ENCODE data around the gene MT2A.

Gene MT2A

GRCh38 chr16:56657555-56658326, 49.4 kb downstream of the MT2A start, which contains the start of gene MT1F:
MT1F (plus strand) TSS chr16:56657959; CDS start chr16:56658059, 100 bp downstream.
- FAIRE-seq (no peak), DNase-seq (ENCODE audit: insufficient read length, low spot score) (peak; percentile 26)
- no peak for TF ChIP-seq CTCF (IDR thresholded peaks at IDR 0.05; ENCODE audit: insufficient read depth, missing control alignments)

- DNase-seq (ENCODE audit: insufficient read length, low spot score) (no peak), FAIRE-seq (no peak)
- no peak for TF ChIP-seq CTCF (IDR thresholded peaks at IDR 0.05; ENCODE audit: insufficient read depth, missing control alignments)
These were observed 50.0 kb downstream of the MT2A start for GRCh38 chr16:56658327-56658875.

All from D721Med (cell line).